Neural progenitor cell (in vitro differentiated cells): Measurements from ENCODE around the gene CLDN22.

Experiments used
- EZH2 ChIP-seq: fragments of 200-600 bp; sonication (generic); IDR thresholded peaks from 2 replicates; pipeline ENCODE4 v1.6.1; 2017; ENCODE audit warnings: antibody characterized with exemption, mild to moderate bottlenecking, moderate library complexity
- TF ChIP-seq, protein P1 (sequence below): fragments of 200-600 bp; sonication (generic); IDR thresholded peaks from 2 replicates; pipeline ENCODE4 v1.5.1; 2017; ENCODE audit warnings: antibody characterized with exemption, mild to moderate bottlenecking

DNA sequence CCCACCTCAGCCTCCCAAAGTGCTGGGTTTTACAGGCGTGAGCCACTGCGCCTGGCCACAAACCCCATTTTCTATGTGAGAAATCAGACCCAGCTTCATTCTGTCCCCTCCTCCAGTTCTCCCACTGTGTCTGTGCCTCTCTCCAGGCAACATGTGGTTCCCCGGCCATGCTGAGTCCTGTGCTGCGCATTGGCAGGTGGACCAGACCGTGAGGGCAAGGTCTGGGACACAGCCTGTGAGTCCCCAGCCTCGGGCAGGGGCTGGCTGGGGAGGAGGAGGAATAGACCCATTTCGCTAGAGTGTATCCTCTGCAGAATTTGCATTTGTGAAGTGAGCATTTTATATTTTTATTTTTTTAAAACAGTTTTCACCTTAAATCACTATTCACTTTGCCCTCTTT, 23.7 kb upstream of the CLDN22 start:
- TF ChIP-seq, protein P1, sequence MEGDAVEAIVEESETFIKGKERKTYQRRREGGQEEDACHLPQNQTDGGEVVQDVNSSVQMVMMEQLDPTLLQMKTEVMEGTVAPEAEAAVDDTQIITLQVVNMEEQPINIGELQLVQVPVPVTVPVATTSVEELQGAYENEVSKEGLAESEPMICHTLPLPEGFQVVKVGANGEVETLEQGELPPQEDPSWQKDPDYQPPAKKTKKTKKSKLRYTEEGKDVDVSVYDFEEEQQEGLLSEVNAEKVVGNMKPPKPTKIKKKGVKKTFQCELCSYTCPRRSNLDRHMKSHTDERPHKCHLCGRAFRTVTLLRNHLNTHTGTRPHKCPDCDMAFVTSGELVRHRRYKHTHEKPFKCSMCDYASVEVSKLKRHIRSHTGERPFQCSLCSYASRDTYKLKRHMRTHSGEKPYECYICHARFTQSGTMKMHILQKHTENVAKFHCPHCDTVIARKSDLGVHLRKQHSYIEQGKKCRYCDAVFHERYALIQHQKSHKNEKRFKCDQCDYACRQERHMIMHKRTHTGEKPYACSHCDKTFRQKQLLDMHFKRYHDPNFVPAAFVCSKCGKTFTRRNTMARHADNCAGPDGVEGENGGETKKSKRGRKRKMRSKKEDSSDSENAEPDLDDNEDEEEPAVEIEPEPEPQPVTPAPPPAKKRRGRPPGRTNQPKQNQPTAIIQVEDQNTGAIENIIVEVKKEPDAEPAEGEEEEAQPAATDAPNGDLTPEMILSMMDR, result no peak
- no peak for TF ChIP-seq EZH2
